HepG2 (cell line): ENCODE data around the gene ALOXE3. TPM values are rescaled to one million over a fixed set of nuclear protein-coding genes. Genes with fewer than 3 reads are reported as not detected.
A peak's percentile ranks its signal among the peaks of the same experiment; 100 is the strongest.

Experiments
- ARID3A ChIP-seq: IDR thresholded peaks from 2 replicates; pipeline ENCODE4 v1.6.1; 2012; ENCODE audit warnings: low read depth, low read length, improper control_type of control experiment
- ATF5 ChIP-seq: sonication (generic); formaldehyde crosslinking; IDR thresholded peaks from 2 replicates; pipeline ENCODE4 v1.4.0; 2020; ENCODE audit warnings: mild to moderate bottlenecking, low read depth, missing genetic modification reagents
- BHLHE40 ChIP-seq: IDR thresholded peaks from 2 replicates; pipeline ENCODE4 v1.6.1; 2011; ENCODE audit warnings: low read length, improper control_type of control experiment
- FOXK1 ChIP-seq: sonication (generic); formaldehyde crosslinking; IDR thresholded peaks from 2 replicates; pipeline ENCODE4 v1.4.0; 2020; ENCODE audit warnings: low read depth, missing genetic modification reagents, borderline replicate concordance
- JDP2 ChIP-seq: sonication (generic); formaldehyde crosslinking; IDR thresholded peaks from 2 replicates; pipeline ENCODE4 v1.8.1; 2022; ENCODE audit warnings: missing genetic modification reagents, borderline replicate concordance
- KDM1A ChIP-seq: IDR thresholded peaks from 2 replicates; pipeline ENCODE4 v1.6.1; 2016; ENCODE audit warnings: missing compliant biosample characterization
- KDM2A ChIP-seq: sonication (generic); formaldehyde crosslinking; IDR thresholded peaks from 2 replicates; pipeline ENCODE4 v1.4.0; 2020; ENCODE audit warnings: low read depth, missing genetic modification reagents, borderline replicate concordance
- KMT2B ChIP-seq: IDR thresholded peaks from 2 replicates; pipeline ENCODE4 v1.6.1; 2016; ENCODE audit warnings: missing genetic modification reagents, missing compliant biosample characterization
- MBNL3 ChIP-seq: fragments of 250-450 bp; sonication (Bioruptor Pico); conservative IDR thresholded peaks from 2 replicates; pipeline ENCODE4 v1.8.0; 2022; ENCODE audit warnings: mild to moderate bottlenecking, inconsistent platforms
- NR1H2 ChIP-seq: sonication (generic); formaldehyde crosslinking; IDR thresholded peaks from 2 replicates; pipeline ENCODE4 v1.8.1; 2022; ENCODE audit warnings: low read depth, missing genetic modification reagents, borderline replicate concordance
- PITX1 ChIP-seq: sonication (generic); formaldehyde crosslinking; IDR thresholded peaks from 2 replicates; pipeline ENCODE4 v1.5.1; 2020; ENCODE audit warnings: mild to moderate bottlenecking, missing genetic modification reagents
- POGZ ChIP-seq: sonication (generic); formaldehyde crosslinking; IDR thresholded peaks from 2 replicates; pipeline ENCODE4 v1.4.0; 2020; ENCODE audit warnings: mild to moderate bottlenecking, missing genetic modification reagents
- POLR2AphosphoS5 ChIP-seq: IDR thresholded peaks from 2 replicates; pipeline ENCODE4 v1.6.1; 2012; ENCODE audit warnings: low read depth, low read length
- REST ChIP-seq, 2 experiments: IDR thresholded peaks; 2 replicates each; pipeline ENCODE4 v1.6.1; 2011 to 2012; ENCODE audit warnings: low read length in 2 of 2, borderline replicate concordance in 1 of 2, low read depth in 1 of 2, mild to moderate bottlenecking in 1 of 2, moderate library complexity in 1 of 2
- SNRNP70 ChIP-seq: fragments of 200-400 bp; formaldehyde crosslinking; IDR thresholded peaks from 2 replicates; pipeline ENCODE4 v1.6.1; 2017; ENCODE audit warnings: mild to moderate bottlenecking, low read depth, low read length, moderate library complexity
- THAP11 ChIP-seq: IDR thresholded peaks from 2 replicates; pipeline ENCODE4 v1.6.1; 2016; ENCODE audit warnings: missing biosample characterization, missing genetic modification reagents
- ZBTB14 ChIP-seq: sonication (generic); formaldehyde crosslinking; IDR thresholded peaks from 2 replicates; pipeline ENCODE4 v1.4.0; 2020; ENCODE audit warnings: missing genetic modification reagents
- ZNF180 ChIP-seq: sonication (generic); formaldehyde crosslinking; IDR thresholded peaks from 2 replicates; pipeline ENCODE4 v1.4.0; 2020; ENCODE audit warnings: low read depth, missing genetic modification reagents, borderline replicate concordance
- polyA plus RNA-seq, 8 experiments: library from polyadenylated mRNA; depleted of rRNA in 3 of 8; stranded (reverse) in 7 of 8; unstranded in 1 of 8; fragments of >200 nt; fragmentation: Illumina TruSeq in 4 of 8; extraction: Trizol in 4 of 8; gene quantifications; 2 replicates each; pipeline versions ENCODE4 v1.2.1 to v1.2.3, GENCODE V29; 2011 to 2016; ENCODE audit warnings: low read depth in 4 of 8, missing spikeins in 1 of 8, mixed read lengths in 1 of 8; ENCODE audit not compliant: insufficient read depth in 1 of 8
- total RNA-seq, 5 experiments: library from RNA; depleted of rRNA; stranded (reverse); fragments of >200 nt; fragmentation: Illumina TruSeq; extraction: Trizol; gene quantifications; 2 replicates each; pipeline ENCODE4 v1.2.3, GENCODE V29; 2016; ENCODE audit warnings: low read depth in 1 of 5
- TF ChIP-seq, protein P1 (sequence below): sonication (generic); formaldehyde crosslinking; IDR thresholded peaks from 2 replicates; pipeline ENCODE4 v1.4.0; 2020; ENCODE audit warnings: low read depth, mild to moderate bottlenecking, missing genetic modification reagents
- TF ChIP-seq, protein P2 (sequence below): sonication (generic); formaldehyde crosslinking; IDR thresholded peaks from 2 replicates; pipeline ENCODE4 v1.8.1; 2023; ENCODE audit warnings: mild to moderate bottlenecking, inconsistent platforms, moderate library complexity, missing genetic modification reagents, borderline replicate concordance

The ALOXE3 gene
- total and polyA plus RNA-seq, 2 of the 13 experiments (the other 11 are each of a cell fraction or from before 2014, with no cell fraction given) = 0.07 TPM; not detected in 1

DNA sequence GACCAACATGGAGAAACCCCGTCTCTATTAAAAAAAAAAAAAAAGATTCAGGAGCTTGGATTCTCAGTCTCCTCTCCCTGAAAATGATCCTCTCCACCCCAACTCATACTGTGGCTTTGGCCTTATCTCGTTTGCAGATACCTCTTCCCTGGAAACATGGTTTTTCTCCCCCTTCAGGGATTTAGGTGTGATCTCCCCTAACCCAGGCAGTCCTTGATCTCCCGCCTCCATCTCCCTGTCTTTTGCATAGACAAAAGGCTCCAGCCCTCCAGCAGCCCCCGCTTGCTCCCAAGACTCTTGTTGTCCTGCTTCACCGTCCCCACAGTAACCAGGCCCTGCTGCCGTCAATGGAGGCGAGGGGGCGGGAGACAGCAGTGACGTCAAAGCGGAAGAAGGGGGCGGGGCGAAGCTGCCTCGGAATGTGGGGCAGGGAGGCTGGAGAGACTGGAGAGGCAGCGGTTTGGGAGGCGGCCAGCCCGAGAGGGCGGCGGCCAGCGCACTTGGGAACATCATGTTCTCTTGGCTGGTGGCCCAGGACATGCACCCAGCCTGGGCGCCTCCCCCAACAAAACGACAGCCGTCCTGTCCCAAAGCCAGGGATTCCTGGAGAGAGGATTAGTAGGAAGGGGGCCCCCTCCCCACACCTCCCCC is 35.8 kb upstream of the ALOXE3 start (continued):
- TF ChIP-seq NR1H2 (CRISPR knock-in tag) = no peak
- 0 out of 2 replicates have a peak, but pooled peaks have one; percentile 0 for TF ChIP-seq PITX1 (CRISPR knock-in tag)
- peak; percentile 35; the same call in 1 of the 2 replicates for TF ChIP-seq POLR2AphosphoS5
- peak; percentile 30; the same call in 1 of the 2 replicates for TF ChIP-seq KMT2B (CRISPR knock-in tag)
- no peak for TF ChIP-seq ATF5
- TF ChIP-seq KDM1A (CRISPR knock-in tag) = no peak
- TF ChIP-seq THAP11 (CRISPR knock-in tag) = 0 out of 2 replicates have a peak, but pooled peaks have one; percentile 2
- TF ChIP-seq, protein P1, sequence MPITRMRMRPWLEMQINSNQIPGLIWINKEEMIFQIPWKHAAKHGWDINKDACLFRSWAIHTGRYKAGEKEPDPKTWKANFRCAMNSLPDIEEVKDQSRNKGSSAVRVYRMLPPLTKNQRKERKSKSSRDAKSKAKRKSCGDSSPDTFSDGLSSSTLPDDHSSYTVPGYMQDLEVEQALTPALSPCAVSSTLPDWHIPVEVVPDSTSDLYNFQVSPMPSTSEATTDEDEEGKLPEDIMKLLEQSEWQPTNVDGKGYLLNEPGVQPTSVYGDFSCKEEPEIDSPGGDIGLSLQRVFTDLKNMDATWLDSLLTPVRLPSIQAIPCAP (CRISPR knock-in tag) = no peak
- TF ChIP-seq JDP2 (CRISPR knock-in tag) = no peak
- TF ChIP-seq KDM2A = peak; percentile 44; the same call in 1 of the 2 replicates
- TF ChIP-seq, protein P2, sequence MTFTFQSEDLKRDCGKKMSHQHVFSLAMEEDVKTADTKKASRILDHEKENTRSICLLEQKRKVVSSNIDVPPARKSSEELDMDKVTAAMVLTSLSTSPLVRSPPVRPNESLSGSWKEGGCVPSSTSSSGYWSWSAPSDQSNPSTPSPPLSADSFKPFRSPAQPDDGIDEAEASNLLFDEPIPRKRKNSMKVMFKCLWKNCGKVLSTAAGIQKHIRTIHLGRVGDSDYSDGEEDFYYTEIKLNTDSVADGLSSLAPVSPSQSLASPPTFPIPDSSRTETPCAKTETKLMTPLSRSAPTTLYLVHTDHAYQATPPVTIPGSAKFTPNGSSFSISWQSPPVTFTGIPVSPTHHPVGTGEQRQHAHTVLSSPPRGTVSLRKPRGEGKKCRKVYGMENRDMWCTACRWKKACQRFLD (CRISPR knock-in tag) = no peak
- TF ChIP-seq ARID3A = no peak
- no peak for TF ChIP-seq BHLHE40
- TF ChIP-seq REST (IDR thresholded peaks at IDR 0.05; ENCODE audit: borderline replicate concordance in 1 of 2, low read depth in 1 of 2, low read length in 2 of 2) = no peak
- no peak for TF ChIP-seq MBNL3 (CRISPR knock-in tag)
- TF ChIP-seq ZNF180 (CRISPR knock-in tag) = no peak
- no peak for TF ChIP-seq ZBTB14 (CRISPR knock-in tag)
- peak; percentile 12; the same call in 1 of the 2 replicates for TF ChIP-seq FOXK1 (CRISPR knock-in tag)
- no peak; the same call in 1 of the 2 replicates for TF ChIP-seq POGZ
- no peak for TF ChIP-seq SNRNP70
